ENCODE measurements around the gene ANO8.
"Not testable (repeated sequence)": the region's sequence is repeated elsewhere in the genome, so short reads cannot be mapped to it uniquely, and the experiment has no call there.

- not testable (repeated sequence) for TF ChIP-seq CTCF, POLR2A (IDR thresholded peaks at IDR 0.05)
Observed at GRCh38 chr19:17363852-17364605, 29.4 kb upstream of the ANO8 start.
